NB4 (cell line): ENCODE data around the gene POFUT2.
"Not testable (repeated sequence)": the region's sequence is repeated elsewhere in the genome, so short reads cannot be mapped to it uniquely, and the experiment has no call there.

ENCODE experiments used
- DNase-seq: peaks from one replicate; pipeline ENCODE4 v3.0.0; 2010; ENCODE audit warnings: low read depth
- H3K4me3 ChIP-seq: one replicate; pipeline ENCODE4 v1.5.1; 2011; ENCODE audit warnings: mild to moderate bottlenecking, low read depth, low read length, moderate library complexity
- MYC ChIP-seq: IDR thresholded peaks from 2 replicates; pipeline ENCODE4 v1.6.1; 2011; ENCODE audit warnings: low read depth, low read length
- POLR2A ChIP-seq: IDR thresholded peaks from 2 replicates; pipeline ENCODE4 v1.6.1; 2011; ENCODE audit warnings: mild to moderate bottlenecking; ENCODE audit not compliant: insufficient read length; ENCODE audit errors: extremely low read depth
- TF ChIP-seq, protein P1 (sequence below): IDR thresholded peaks from 2 replicates; pipeline ENCODE4 v1.6.1; 2011; ENCODE audit warnings: low read depth, low read length
- TF ChIP-seq, protein P2 (sequence below): IDR thresholded peaks from one replicate; pipeline ENCODE4 v1.5.1; 2012; ENCODE audit warnings: low read depth, low read length

The POFUT2 gene

DNA sequence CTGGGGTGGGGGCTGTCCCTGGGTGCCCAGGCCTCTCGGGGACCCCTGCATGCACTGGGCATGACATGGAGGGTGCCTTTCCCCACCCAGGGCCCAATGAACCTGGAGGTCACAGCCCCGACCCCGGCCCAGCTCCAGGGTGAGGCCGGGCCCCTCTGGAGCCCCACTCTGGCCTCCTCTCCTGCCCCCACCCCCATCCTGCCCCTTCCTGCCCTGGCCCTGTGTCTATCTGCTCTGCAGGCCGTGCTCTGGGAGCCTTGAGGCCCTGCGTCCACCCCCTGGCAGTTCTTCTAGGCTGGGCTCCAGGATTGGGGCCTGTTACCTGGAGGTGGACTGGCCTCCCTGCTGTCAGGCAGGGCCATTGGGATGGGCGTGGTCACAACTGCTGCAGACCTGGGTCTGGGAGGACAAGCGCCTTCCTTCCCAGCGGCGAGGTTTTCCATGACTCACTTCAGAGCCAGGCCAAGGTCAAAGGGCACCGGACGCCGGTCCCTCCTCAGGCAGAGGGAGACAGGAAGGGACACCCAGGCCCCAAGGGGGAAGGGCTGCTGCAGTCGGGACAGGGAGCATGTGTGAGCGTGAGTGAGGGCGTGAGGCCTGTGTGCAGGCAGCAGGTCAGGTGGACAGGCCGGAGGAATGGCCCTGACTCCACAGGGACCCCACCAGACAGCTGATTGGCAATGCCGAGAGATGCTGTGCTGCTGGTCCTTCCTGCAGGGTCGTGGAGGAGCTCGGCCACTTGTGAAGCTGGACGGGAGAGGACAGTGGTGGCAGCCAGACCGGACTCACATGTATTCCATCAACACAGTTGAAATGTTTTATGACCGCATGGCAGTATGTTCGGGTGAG is 31.1 kb upstream of the POFUT2 start:
- TF ChIP-seq MYC: no peak
- TF ChIP-seq, protein P1, sequence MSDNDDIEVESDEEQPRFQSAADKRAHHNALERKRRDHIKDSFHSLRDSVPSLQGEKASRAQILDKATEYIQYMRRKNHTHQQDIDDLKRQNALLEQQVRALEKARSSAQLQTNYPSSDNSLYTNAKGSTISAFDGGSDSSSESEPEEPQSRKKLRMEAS: no peak
- TF ChIP-seq, protein P2, sequence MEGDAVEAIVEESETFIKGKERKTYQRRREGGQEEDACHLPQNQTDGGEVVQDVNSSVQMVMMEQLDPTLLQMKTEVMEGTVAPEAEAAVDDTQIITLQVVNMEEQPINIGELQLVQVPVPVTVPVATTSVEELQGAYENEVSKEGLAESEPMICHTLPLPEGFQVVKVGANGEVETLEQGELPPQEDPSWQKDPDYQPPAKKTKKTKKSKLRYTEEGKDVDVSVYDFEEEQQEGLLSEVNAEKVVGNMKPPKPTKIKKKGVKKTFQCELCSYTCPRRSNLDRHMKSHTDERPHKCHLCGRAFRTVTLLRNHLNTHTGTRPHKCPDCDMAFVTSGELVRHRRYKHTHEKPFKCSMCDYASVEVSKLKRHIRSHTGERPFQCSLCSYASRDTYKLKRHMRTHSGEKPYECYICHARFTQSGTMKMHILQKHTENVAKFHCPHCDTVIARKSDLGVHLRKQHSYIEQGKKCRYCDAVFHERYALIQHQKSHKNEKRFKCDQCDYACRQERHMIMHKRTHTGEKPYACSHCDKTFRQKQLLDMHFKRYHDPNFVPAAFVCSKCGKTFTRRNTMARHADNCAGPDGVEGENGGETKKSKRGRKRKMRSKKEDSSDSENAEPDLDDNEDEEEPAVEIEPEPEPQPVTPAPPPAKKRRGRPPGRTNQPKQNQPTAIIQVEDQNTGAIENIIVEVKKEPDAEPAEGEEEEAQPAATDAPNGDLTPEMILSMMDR: no peak
- no peak for TF ChIP-seq POLR2A
- DNase-seq: no peak
- H3K4me3 ChIP-seq: no peak overlapping the region

DNA sequence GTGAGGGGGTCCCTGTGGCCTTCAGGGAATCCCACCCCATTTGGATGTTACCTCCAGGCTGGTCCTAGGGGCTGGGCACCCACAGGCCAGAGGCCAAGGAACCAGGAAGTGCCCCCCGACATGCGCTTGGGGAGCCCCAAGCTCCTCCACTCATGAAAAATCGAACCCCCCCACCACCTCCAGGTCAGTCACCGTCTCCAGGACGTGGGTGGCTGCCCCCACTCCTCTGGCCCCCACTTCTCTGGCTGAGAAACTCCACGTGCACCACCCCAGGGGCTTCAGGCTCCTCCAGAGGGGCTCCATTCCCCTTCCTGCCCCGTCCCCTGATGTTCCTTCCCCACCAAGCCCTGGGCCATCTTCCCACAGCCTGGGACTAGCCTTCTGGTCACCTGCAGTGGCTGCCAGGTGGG is 30.5 kb upstream of the POFUT2 start:
- no peak overlapping the region for H3K4me3 ChIP-seq
- TF ChIP-seq, protein P2: no peak
- no peak for TF ChIP-seq MYC
- no peak for TF ChIP-seq POLR2A
- TF ChIP-seq, protein P1: no peak
- no peak for DNase-seq

DNA sequence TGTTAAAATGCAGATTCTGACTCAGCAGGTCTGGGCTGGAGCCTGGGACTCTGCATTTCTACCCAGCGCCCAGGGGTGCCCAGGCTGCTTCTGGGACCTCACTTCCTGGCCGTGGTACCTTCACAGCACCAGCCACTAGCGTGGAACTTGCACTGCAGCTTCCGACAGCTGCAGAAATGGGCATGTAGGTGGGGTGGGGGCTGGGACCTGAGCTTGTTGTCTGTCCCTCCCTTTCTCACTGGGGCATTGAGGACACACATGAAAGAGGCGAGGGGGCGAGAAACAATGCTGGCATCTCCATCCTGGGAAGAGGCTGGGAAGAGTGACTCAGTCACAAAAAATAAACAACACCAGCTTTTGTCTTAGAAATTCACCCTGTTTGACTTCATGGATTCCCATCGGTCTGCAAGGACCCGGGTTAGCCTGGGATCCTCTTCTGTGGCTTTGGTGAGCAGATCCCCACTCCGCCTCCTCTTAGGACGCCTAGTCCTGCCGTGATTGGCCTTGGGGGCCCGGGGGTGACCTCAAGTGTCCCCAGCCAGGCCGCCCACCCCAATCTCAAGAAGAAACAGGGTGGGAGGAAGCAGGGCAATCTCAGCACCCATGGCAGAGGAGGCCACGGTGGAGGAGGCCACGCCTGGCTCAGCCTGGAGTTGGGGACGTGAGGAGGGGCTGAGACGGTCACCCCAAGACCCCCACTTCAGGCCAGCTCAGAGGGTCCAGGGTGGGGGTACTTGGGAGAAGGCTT is 29.9 kb upstream of the POFUT2 start:
- DNase-seq: no peak
- TF ChIP-seq POLR2A (no peak), MYC (no peak)
- TF ChIP-seq, protein P1: no peak
- TF ChIP-seq, protein P2: no peak
- no peak overlapping the region for H3K4me3 ChIP-seq

DNA sequence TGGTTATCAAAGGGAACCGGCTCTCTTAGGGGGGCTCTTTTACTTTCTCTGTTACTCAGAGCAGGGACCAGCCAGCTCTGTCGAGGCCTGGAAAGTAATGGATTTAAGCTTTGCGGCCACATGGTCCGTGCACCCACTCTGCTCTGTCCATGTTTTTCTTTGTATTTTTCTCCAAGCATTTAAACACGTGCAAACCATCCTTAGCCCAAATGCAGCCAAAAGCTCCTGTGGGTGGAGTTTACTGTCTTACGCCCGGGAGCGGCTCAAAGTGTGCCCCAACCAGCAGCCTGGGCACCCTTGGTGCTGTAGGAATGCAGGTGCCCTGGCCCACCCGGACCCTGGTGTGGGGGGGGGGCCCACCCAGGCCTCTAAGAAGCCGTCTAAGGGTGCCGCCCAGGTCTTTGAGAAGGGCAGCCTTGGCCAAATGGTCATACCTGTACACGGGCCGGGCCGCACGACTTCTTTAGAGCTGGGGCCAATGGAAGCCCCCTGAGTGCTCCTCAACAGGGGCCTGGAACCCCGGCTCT is 29.2 kb upstream of the POFUT2 start:
- TF ChIP-seq, protein P2: no peak
- TF ChIP-seq POLR2A (no peak), MYC (no peak)
- TF ChIP-seq, protein P1: no peak
- H3K4me3 ChIP-seq: no peak overlapping the region
- no peak for DNase-seq

DNA sequence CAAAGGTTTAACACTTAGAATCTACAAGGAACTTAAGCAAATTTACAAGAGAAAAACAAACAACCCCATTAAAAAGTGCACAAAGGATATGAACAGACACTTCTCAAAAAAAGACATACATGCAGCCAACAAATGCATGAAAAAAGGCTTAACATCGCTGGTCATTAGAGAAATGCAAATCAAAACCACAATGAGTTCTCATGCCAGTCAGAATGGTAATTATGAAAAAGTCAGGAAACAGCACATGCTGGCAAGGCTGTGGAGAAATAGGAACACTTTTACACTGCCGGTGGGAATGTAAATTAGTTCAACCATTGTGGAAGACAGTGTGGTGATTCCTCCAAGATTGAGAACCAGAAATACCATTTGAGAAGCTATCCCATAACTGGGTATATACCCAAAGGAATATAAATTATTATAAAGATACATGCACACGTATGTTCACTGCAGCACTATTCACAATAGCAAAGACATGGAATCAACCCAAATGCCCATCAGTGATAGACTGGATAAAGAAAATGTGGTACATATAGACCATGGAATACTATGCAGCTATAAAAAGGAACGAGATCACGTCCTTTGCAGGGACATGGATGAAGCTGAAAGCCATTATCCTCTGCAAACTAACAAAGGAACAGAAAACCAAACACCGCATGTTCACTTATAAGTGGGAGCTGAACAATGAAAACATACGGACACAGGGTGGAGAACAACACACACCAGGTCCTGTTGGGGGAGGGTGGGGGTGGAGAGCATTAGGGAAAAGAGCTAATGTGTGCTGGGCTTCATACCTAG is 28.2 kb upstream of the POFUT2 start:
- not testable (repeated sequence) for H3K4me3 ChIP-seq, DNase-seq

DNA sequence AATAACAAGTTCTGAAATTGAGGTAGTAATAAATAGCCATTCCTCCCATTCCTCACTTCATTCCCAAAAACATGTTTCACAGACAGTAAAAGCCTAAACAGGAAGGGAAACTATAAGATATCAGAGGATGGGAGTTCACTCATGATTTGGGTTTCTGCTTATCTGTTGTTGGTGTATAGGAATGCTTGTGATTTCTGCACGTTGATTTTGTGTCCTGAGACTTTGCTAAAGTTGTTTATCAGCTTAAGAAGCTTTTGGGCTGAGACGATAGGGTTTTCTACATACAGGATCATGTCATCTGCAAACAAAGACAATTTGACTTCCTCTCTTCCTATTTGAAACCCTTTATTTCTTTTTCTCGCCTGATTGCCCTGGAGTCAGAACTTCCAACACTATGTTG is 26.0 kb upstream of the POFUT2 start:
- TF ChIP-seq POLR2A: no peak
- TF ChIP-seq MYC: no peak
- TF ChIP-seq, protein P1: no peak
- TF ChIP-seq, protein P2: no peak
- no peak overlapping the region for H3K4me3 ChIP-seq
- DNase-seq: no peak
